ENCODE results near the gene GATA3.

The GATA3 gene

GRCh38 chr10:8065651-8066050, 11.2 kb downstream of the GATA3 start:
- DNase-seq: no peak

- no peak for DNase-seq
These were observed 11.6 kb downstream of the GATA3 start for GRCh38 chr10:8066124-8066523.

- no peak for DNase-seq
These were observed 12.3 kb downstream of the GATA3 start for GRCh38 chr10:8066797-8067196.

- no peak for DNase-seq
These were observed 14.6 kb downstream of the GATA3 start for GRCh38 chr10:8069108-8069507.

GRCh38 chr10:8069627-8070026, 15.1 kb downstream of the GATA3 start:
- no peak for DNase-seq

GRCh38 chr10:8070440-8070839, 16.0 kb downstream of the GATA3 start:
- no peak for DNase-seq

GRCh38 chr10:8071006-8071405, 16.5 kb downstream of the GATA3 start:
- DNase-seq: no peak

GRCh38 chr10:8071666-8072065, 17.2 kb downstream of the GATA3 start:
- no peak for DNase-seq

- DNase-seq: no peak
These were observed 17.7 kb downstream of the GATA3 start for GRCh38 chr10:8072211-8072610.

GRCh38 chr10:8073691-8074416, 19.4 kb downstream of the GATA3 start:
- no peak for DNase-seq

GRCh38 chr10:8074881-8075280, 20.4 kb downstream of the GATA3 start:
- DNase-seq: no peak

GRCh38 chr10:8075282-8076260, 21.1 kb downstream of the GATA3 start:
- DNase-seq: no peak

GRCh38 chr10:8076933-8077332, 22.4 kb downstream of the GATA3 start:
- no peak for DNase-seq

GRCh38 chr10:8078027-8078426, 23.5 kb downstream of the GATA3 start:
- no peak for DNase-seq

- no peak for DNase-seq
These were observed 24.6 kb downstream of the GATA3 start for GRCh38 chr10:8079126-8079525.

- no peak for DNase-seq
These were observed 30.3 kb downstream of the GATA3 start for GRCh38 chr10:8084799-8085198.

- DNase-seq: no peak
These were observed 30.8 kb downstream of the GATA3 start for GRCh38 chr10:8085251-8085650.

GRCh38 chr10:8086315-8086714, 31.8 kb downstream of the GATA3 start:
- DNase-seq: no peak

GRCh38 chr10:8088504-8088903, 34.0 kb downstream of the GATA3 start:
- no peak for DNase-seq

GRCh38 chr10:8092428-8092827, 37.9 kb downstream of the GATA3 start:
- no peak for DNase-seq

GRCh38 chr10:8095959-8096358, 41.5 kb downstream of the GATA3 start:
- DNase-seq: no peak

GRCh38 chr10:8096931-8097330, 42.4 kb downstream of the GATA3 start:
- no peak for DNase-seq

GRCh38 chr10:8100366-8100765, 45.9 kb downstream of the GATA3 start:
- DNase-seq: no peak
